Stomach smooth muscle (tissue), 2 donors: ENCODE data around the gene CRBN.

ENCODE experiments used
- H3K27ac ChIP-seq: one replicate; pipeline ENCODE4 v1.7.0; 2013; ENCODE audit warnings: mild to moderate bottlenecking, low read length, inconsistent platforms
- H3K27me3 ChIP-seq, 2 donors: one replicate each; pipeline ENCODE4 v1.7.0; 2013; ENCODE audit warnings: low read length in 2 of 2; ENCODE audit not compliant: insufficient read depth in 2 of 2, control insufficient read depth in 1 of 2
- H3K36me3 ChIP-seq, 2 donors: one replicate each; pipeline ENCODE4 v1.7.0; 2013; ENCODE audit warnings: low read length in 2 of 2; ENCODE audit not compliant: control insufficient read depth in 2 of 2, insufficient read depth in 2 of 2
- H3K4me1 ChIP-seq: one replicate; pipeline ENCODE4 v1.7.0; 2013; ENCODE audit warnings: low read length; ENCODE audit not compliant: control insufficient read depth, insufficient read depth
- H3K4me3 ChIP-seq, 2 donors: one replicate each; pipeline ENCODE4 v1.7.0; 2013; ENCODE audit warnings: low read length in 2 of 2
- H3K9ac ChIP-seq, 2 donors: one replicate each; pipeline ENCODE4 v1.7.0; 2013; ENCODE audit warnings: low read length in 2 of 2, mild to moderate bottlenecking in 1 of 2
- H3K9me3 ChIP-seq, 2 donors: one replicate each; pipeline ENCODE4 v1.7.0; 2013; ENCODE audit warnings: low read length in 2 of 2; ENCODE audit not compliant: control insufficient read depth in 2 of 2
- donor health status: healthy.
- donor health status: Pancreatic carcinoma.

Gene CRBN

GRCh38 chr3:3196148-3196861 is 16.8 kb upstream of the CRBN start:
- H3K9ac ChIP-seq: no peak overlapping the region
- no peaks in the 10 kb centered on the region for H3K9me3 ChIP-seq
- no peaks in the 10 kb centered on the region for H3K36me3 ChIP-seq
- H3K27ac ChIP-seq: no peak overlapping the region
- no peaks in the 10 kb centered on the region for H3K4me1 ChIP-seq
- H3K4me3 ChIP-seq: no peak overlapping the region
- no peaks in the 10 kb centered on the region for H3K27me3 ChIP-seq

- H3K36me3 ChIP-seq: no peaks in the 10 kb centered on the region
- no peaks in the 10 kb centered on the region for H3K9me3 ChIP-seq
- no peaks in the 10 kb centered on the region for H3K4me1 ChIP-seq
- no peak overlapping the region for H3K9ac ChIP-seq
- no peaks in the 10 kb centered on the region for H3K27me3 ChIP-seq
- no peak overlapping the region for H3K27ac ChIP-seq
- no peak overlapping the region for H3K4me3 ChIP-seq
These were observed 15.4 kb upstream of the CRBN start for GRCh38 chr3:3194861-3195260.

- Histone ChIP-seq H3K27me3 (no peaks in the 10 kb centered on the region), H3K4me1 (no peaks in the 10 kb centered on the region), H3K27ac (no peak overlapping the region), H3K36me3 (no peaks in the 10 kb centered on the region), H3K4me3 (no peak overlapping the region), H3K9me3 (peaks cover 0 to 1% of the 10 kb centered on the region in 2 donors), H3K9ac (no peak overlapping the region)
These were observed 12.8 kb upstream of the CRBN start for GRCh38 chr3:3192286-3192675.

GRCh38 chr3:3191675-3192285 is 12.3 kb upstream of the CRBN start:
- no peaks in the 10 kb centered on the region for H3K4me1 ChIP-seq
- H3K9ac ChIP-seq: no peak overlapping the region
- no peak overlapping the region for H3K27ac ChIP-seq
- peaks cover under 1 to 4% of the 10 kb centered on the region in 2 donors for H3K9me3 ChIP-seq
- no peaks in the 10 kb centered on the region for H3K27me3 ChIP-seq
- no peaks in the 10 kb centered on the region for H3K36me3 ChIP-seq
- H3K4me3 ChIP-seq: no peak overlapping the region

GRCh38 chr3:3189961-3190360 is 10.5 kb upstream of the CRBN start:
- no peak overlapping the region for H3K9ac ChIP-seq
- no peaks in the 10 kb centered on the region for H3K4me1 ChIP-seq
- no peaks in the 10 kb centered on the region for H3K36me3 ChIP-seq
- peaks cover 4 to 10% of the 10 kb centered on the region in 2 donors for H3K9me3 ChIP-seq
- H3K27ac ChIP-seq: no peak overlapping the region
- no peaks in the 10 kb centered on the region for H3K27me3 ChIP-seq
- no peak overlapping the region for H3K4me3 ChIP-seq

GRCh38 chr3:3189102-3189727 is 9.7 kb upstream of the CRBN start:
- no peaks in the 10 kb centered on the region for H3K4me1 ChIP-seq
- no peak overlapping the region for H3K9ac ChIP-seq
- H3K27me3 ChIP-seq: no peaks in the 10 kb centered on the region
- H3K4me3 ChIP-seq: no peak overlapping the region
- H3K36me3 ChIP-seq: no peaks in the 10 kb centered on the region
- H3K9me3 ChIP-seq: peaks cover 4 to 10% of the 10 kb centered on the region in 2 donors
- H3K27ac ChIP-seq: no peak overlapping the region

GRCh38 chr3:3184876-3185275 is 5.4 kb upstream of the CRBN start:
- no peak overlapping the region for H3K9ac ChIP-seq
- no peaks in the 10 kb centered on the region for H3K36me3 ChIP-seq
- H3K27me3 ChIP-seq: no peaks in the 10 kb centered on the region
- no peak overlapping the region for H3K27ac ChIP-seq
- H3K9me3 ChIP-seq: peaks cover 4 to 10% of the 10 kb centered on the region in 2 donors
- H3K4me1 ChIP-seq: no peaks in the 10 kb centered on the region
- H3K4me3 ChIP-seq: no peak overlapping the region

- no peak overlapping the region for H3K27ac ChIP-seq
- no peak overlapping the region for H3K4me3 ChIP-seq
These were observed 965 bp upstream of the CRBN start for GRCh38 chr3:3180456-3180855.

GRCh38 chr3:3178498-3179328 is 778 bp downstream of the CRBN start:
- Histone ChIP-seq H3K36me3 (peaks cover 3 to 4% of the 10 kb centered on the region in 2 donors), H3K9ac (peak overlapping the region; percentile 80 to 91), H3K4me3 (peak overlapping the region; percentile 85 to 98), H3K27me3 (no peaks in the 10 kb centered on the region), H3K27ac (peak overlapping the region; percentile 46), H3K9me3 (no peaks in the 10 kb centered on the region), H3K4me1 (peaks cover 17% of the 10 kb centered on the region)

More at GRCh38 chr3:3180456-3180855, 965 bp upstream of the CRBN start:
- H3K36me3 ChIP-seq: no peaks in the 10 kb centered on the region
- H3K9ac ChIP-seq: no peak overlapping the region
- no peaks in the 10 kb centered on the region for H3K27me3 ChIP-seq
- H3K9me3 ChIP-seq: no peaks in the 10 kb centered on the region
- peaks cover 17% of the 10 kb centered on the region for H3K4me1 ChIP-seq

GRCh38 chr3:3177861-3178497 is 1.5 kb downstream of the CRBN start:
- peaks cover 6 to 7% of the 10 kb centered on the region in 2 donors for H3K36me3 ChIP-seq
- peaks cover 17% of the 10 kb centered on the region for H3K4me1 ChIP-seq
- H3K4me3 ChIP-seq: peak overlapping the region in 1 of 2 donors; percentile 98
- no peaks in the 10 kb centered on the region for H3K27me3 ChIP-seq
- no peak overlapping the region for H3K27ac ChIP-seq
- no peaks in the 10 kb centered on the region for H3K9me3 ChIP-seq
- peak overlapping the region in 1 of 2 donors; percentile 80 for H3K9ac ChIP-seq
